ENCODE results near the gene KCNC3. TPM values are rescaled to one million over a fixed set of nuclear protein-coding genes. Genes with fewer than 3 reads are reported as not detected.
A peak's percentile ranks its signal among the peaks of the same experiment; 100 is the strongest.

The KCNC3 gene
- total and polyA plus RNA-seq, 2 of the 13 experiments (the other 11 are each of a cell fraction or from before 2014, with no cell fraction given): 0.29 to 1.7 TPM

DNA sequence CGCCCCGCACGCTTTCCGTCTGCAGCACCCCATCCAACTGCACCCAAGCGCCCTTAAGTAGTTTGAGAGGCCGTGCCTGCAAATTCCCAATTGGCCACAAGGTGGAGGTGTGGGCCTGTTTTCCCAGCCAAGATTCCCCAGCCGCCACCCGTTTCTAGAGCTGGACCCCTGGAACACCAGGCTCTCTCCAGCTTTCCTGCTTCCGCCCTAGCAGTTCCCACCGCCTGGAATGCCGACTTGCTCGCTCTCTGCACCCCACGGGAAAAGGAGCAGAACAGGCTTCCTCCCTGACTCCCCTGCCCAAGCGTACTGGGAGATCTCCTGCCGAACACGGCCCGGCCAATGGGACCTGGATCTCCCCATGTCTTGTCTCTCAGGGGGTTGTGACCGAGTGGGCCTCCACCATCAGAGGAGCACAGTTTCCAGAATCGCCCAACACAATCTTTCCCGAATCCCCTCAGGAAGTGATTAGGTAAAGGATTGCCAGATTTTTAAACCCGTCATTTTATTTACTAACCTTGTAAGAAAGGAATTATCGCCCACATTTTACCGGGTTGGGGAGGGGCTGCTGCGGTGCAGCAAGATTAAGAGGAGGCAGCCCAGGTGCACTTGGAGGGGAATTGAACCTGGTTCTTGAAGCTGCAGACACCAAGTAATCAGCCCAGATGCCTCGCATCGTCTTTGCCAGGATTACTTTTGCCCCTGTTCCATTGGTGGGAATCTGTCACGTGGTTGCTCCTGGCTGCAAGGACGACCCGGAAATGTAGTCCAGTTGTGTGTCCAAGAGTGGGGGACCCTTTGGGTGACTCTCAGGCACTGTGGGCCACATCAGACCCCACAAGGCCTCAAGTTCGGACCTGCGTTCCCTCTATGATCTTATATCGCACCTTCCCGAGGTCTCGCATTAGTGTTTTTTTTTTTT is 39.7 kb upstream of the KCNC3 start (continued):
- TF ChIP-seq RFXAP (CRISPR knock-in tag; IDR thresholded peaks at IDR 0.05; ENCODE audit: borderline replicate concordance) (0 out of 2 replicates have a peak, but pooled peaks have one; percentile 30), ZSCAN22 (CRISPR knock-in tag; IDR thresholded peaks at IDR 0.05) (peak; percentile 85; the same call in 1 of the 2 replicates), ZNF256 (CRISPR knock-in tag; conservative IDR thresholded peaks at IDR 0.05) (no peak), ZNF331 (CRISPR knock-in tag; IDR thresholded peaks at IDR 0.05) (0 out of 2 replicates have a peak, but pooled peaks have one; percentile 14), ZNF350 (CRISPR knock-in tag; IDR thresholded peaks at IDR 0.05; ENCODE audit: borderline replicate concordance, low read depth) (no peak), ZNF782 (CRISPR knock-in tag; IDR thresholded peaks at IDR 0.05; ENCODE audit: borderline replicate concordance) (no peak), KLF12 (CRISPR knock-in tag; IDR thresholded peaks at IDR 0.05; ENCODE audit: borderline replicate concordance) (no peak), ZNF776 (CRISPR knock-in tag; IDR thresholded peaks at IDR 0.05) (no peak), KAT8 (CRISPR knock-in tag; IDR thresholded peaks at IDR 0.05) (0 out of 2 replicates have a peak, but pooled peaks have one; percentile 41), NRL (CRISPR knock-in tag; IDR thresholded peaks at IDR 0.05; ENCODE audit: borderline replicate concordance) (no peak; the same call in 1 of the 2 replicates), TCF7L2 (IDR thresholded peaks at IDR 0.05; ENCODE audit: low read depth, low read length) (no peak), ETV5 (CRISPR knock-in tag; IDR thresholded peaks at IDR 0.05; ENCODE audit: borderline replicate concordance) (0 out of 2 replicates have a peak, but pooled peaks have one; percentile 29), ARNT (IDR thresholded peaks at IDR 0.05) (no peak), HOXA9 (CRISPR knock-in tag; IDR thresholded peaks at IDR 0.05; ENCODE audit: borderline replicate concordance) (no peak), MEF2D (CRISPR knock-in tag; IDR thresholded peaks at IDR 0.05) (no peak), ZSCAN25 (CRISPR knock-in tag; IDR thresholded peaks at IDR 0.05) (no peak), NFRKB (IDR thresholded peaks at IDR 0.05) (no peak), ZNF788 (CRISPR knock-in tag; IDR thresholded peaks at IDR 0.05; ENCODE audit: borderline replicate concordance) (no peak), KLF15 (CRISPR knock-in tag; IDR thresholded peaks at IDR 0.05; ENCODE audit: borderline replicate concordance) (no peak), PHF21A (CRISPR knock-in tag; IDR thresholded peaks at IDR 0.05) (no peak), AHR (CRISPR knock-in tag; IDR thresholded peaks at IDR 0.05) (no peak), ZNF234 (CRISPR knock-in tag; conservative IDR thresholded peaks at IDR 0.05) (no peak)
- TF ChIP-seq, protein P1, sequence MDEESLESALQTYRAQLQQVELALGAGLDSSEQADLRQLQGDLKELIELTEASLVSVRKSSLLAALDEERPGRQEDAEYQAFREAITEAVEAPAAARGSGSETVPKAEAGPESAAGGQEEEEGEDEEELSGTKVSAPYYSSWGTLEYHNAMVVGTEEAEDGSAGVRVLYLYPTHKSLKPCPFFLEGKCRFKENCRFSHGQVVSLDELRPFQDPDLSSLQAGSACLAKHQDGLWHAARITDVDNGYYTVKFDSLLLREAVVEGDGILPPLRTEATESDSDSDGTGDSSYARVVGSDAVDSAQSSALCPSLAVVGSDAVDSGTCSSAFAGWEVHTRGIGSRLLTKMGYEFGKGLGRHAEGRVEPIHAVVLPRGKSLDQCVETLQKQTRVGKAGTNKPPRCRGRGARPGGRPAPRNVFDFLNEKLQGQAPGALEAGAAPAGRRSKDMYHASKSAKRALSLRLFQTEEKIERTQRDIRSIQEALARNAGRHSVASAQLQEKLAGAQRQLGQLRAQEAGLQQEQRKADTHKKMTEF (CRISPR knock-in tag; IDR thresholded peaks at IDR 0.05): peak; percentile 47; the same call in 1 of the 2 replicates
- TF ChIP-seq, protein P2, sequence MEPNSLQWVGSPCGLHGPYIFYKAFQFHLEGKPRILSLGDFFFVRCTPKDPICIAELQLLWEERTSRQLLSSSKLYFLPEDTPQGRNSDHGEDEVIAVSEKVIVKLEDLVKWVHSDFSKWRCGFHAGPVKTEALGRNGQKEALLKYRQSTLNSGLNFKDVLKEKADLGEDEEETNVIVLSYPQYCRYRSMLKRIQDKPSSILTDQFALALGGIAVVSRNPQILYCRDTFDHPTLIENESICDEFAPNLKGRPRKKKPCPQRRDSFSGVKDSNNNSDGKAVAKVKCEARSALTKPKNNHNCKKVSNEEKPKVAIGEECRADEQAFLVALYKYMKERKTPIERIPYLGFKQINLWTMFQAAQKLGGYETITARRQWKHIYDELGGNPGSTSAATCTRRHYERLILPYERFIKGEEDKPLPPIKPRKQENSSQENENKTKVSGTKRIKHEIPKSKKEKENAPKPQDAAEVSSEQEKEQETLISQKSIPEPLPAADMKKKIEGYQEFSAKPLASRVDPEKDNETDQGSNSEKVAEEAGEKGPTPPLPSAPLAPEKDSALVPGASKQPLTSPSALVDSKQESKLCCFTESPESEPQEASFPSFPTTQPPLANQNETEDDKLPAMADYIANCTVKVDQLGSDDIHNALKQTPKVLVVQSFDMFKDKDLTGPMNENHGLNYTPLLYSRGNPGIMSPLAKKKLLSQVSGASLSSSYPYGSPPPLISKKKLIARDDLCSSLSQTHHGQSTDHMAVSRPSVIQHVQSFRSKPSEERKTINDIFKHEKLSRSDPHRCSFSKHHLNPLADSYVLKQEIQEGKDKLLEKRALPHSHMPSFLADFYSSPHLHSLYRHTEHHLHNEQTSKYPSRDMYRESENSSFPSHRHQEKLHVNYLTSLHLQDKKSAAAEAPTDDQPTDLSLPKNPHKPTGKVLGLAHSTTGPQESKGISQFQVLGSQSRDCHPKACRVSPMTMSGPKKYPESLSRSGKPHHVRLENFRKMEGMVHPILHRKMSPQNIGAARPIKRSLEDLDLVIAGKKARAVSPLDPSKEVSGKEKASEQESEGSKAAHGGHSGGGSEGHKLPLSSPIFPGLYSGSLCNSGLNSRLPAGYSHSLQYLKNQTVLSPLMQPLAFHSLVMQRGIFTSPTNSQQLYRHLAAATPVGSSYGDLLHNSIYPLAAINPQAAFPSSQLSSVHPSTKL (CRISPR knock-in tag; IDR thresholded peaks at IDR 0.05): no peak
- TF ChIP-seq, protein P3, sequence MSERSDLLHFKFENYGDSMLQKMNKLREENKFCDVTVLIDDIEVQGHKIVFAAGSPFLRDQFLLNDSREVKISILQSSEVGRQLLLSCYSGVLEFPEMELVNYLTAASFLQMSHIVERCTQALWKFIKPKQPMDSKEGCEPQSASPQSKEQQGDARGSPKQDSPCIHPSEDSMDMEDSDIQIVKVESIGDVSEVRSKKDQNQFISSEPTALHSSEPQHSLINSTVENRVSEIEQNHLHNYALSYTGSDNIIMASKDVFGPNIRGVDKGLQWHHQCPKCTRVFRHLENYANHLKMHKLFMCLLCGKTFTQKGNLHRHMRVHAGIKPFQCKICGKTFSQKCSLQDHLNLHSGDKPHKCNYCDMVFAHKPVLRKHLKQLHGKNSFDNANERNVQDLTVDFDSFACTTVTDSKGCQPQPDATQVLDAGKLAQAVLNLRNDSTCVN (CRISPR knock-in tag; IDR thresholded peaks at IDR 0.05; ENCODE audit: borderline replicate concordance): peak; percentile 90

Data from HepG2 (cell line).